GM13977 (cell line): Measurements from ENCODE around the gene THBS3.
"Not testable (repeated sequence)": the region's sequence is repeated elsewhere in the genome, so short reads cannot be mapped to it uniquely, and the experiment has no call there.

Experiments
- DNase-seq: peaks from one replicate; pipeline ENCODE4 v3.0.0; 2012; ENCODE audit warnings: low spot score
- in situ Hi-C: fragments of 300-500 bp; cut with MboI; formaldehyde crosslinking; loops from one replicate; pipeline ENCODE4 v1.12.0; 2022; ENCODE audit warnings: low sequenced_read_pairs, low pct_unique_long_range_greater_than_20kb, mixed read lengths, inconsistent platforms; ENCODE audit not compliant: unreplicated experiment
- TF ChIP-seq, protein P1 (sequence below): IDR thresholded peaks from 2 replicates; pipeline ENCODE4 v1.5.1; 2012; ENCODE audit warnings: mild to moderate bottlenecking, control low read depth; ENCODE audit not compliant: insufficient read depth; ENCODE audit errors: extremely low read depth, missing control alignments

Gene THBS3

DNA sequence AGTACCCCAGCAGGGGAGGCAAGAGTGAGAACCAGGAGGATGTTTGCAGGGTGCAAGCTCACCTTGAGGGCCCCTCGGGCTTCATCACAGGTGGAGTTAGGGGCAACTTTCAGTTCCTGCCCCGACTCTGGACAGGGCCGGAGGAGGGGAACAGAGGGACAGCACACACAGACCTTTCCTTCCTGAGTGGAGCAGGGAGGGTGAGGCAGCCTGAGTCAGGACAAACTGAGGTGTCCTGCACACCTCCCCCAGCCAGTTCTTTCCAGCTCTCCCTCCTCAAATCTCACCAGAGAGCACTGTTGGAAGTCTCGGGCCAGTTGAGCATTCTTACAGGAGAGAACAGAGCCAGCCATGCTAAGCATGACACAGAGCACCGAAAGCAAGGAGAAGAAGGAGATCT lies 46.1 kb upstream of the THBS3 start:
- TF ChIP-seq, protein P1, sequence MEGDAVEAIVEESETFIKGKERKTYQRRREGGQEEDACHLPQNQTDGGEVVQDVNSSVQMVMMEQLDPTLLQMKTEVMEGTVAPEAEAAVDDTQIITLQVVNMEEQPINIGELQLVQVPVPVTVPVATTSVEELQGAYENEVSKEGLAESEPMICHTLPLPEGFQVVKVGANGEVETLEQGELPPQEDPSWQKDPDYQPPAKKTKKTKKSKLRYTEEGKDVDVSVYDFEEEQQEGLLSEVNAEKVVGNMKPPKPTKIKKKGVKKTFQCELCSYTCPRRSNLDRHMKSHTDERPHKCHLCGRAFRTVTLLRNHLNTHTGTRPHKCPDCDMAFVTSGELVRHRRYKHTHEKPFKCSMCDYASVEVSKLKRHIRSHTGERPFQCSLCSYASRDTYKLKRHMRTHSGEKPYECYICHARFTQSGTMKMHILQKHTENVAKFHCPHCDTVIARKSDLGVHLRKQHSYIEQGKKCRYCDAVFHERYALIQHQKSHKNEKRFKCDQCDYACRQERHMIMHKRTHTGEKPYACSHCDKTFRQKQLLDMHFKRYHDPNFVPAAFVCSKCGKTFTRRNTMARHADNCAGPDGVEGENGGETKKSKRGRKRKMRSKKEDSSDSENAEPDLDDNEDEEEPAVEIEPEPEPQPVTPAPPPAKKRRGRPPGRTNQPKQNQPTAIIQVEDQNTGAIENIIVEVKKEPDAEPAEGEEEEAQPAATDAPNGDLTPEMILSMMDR, result no peak
- DNase-seq, result no peak
- in situ Hi-C loops, result loop anchor here (25.0 kb wide), 1 partner anchor 334 kb away; no protein-coding TSS in a partner anchor

DNA sequence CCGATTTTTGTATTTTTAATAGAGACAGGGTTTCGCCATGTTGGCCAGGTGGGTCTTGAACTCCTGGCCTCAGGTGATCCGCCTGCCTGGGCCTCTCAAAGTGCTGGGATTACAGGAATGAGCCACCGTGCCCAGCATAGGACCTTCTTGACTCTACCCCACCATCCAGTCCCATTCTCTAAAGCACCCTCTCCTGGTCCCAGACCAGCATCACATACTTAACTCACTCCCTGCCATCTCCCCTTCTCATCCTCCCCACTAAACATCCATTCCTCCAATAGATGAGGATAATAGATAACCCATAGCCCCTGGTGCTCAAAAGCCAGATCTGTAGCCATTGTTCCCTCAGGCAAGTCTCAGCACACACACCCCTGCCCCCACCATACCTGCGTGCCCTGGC lies 45.5 kb upstream of the THBS3 start:
- TF ChIP-seq, protein P1, result no peak
- DNase-seq, result no peak
- in situ Hi-C loops, result loop anchor here (25.0 kb wide), 1 partner anchor 334 kb away; no protein-coding TSS in a partner anchor

DNA sequence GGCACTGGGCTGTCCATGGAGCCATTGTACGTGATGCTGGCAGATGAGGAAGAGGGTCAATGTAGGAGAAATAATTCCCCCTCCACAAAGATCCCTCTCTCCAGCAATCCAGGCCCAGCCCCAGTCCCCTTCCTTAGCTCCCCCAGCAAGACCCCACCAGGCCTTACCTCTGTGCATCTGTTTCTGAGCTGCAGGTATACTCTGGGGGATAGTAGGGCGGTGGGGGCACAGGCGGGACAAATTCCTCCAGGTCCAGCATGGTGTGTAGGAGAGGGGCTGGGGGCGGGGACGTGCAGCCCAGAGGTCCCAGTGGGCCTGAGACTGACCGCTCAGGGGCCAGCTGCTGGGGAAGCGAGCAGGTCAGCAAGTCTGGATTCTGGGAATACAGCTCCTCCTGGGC lies 43.9 kb upstream of the THBS3 start:
- in situ Hi-C loops, result loop anchor here (25.0 kb wide), 1 partner anchor 336 kb away; no protein-coding TSS in a partner anchor
- no peak for DNase-seq
- TF ChIP-seq, protein P1, result no peak

DNA sequence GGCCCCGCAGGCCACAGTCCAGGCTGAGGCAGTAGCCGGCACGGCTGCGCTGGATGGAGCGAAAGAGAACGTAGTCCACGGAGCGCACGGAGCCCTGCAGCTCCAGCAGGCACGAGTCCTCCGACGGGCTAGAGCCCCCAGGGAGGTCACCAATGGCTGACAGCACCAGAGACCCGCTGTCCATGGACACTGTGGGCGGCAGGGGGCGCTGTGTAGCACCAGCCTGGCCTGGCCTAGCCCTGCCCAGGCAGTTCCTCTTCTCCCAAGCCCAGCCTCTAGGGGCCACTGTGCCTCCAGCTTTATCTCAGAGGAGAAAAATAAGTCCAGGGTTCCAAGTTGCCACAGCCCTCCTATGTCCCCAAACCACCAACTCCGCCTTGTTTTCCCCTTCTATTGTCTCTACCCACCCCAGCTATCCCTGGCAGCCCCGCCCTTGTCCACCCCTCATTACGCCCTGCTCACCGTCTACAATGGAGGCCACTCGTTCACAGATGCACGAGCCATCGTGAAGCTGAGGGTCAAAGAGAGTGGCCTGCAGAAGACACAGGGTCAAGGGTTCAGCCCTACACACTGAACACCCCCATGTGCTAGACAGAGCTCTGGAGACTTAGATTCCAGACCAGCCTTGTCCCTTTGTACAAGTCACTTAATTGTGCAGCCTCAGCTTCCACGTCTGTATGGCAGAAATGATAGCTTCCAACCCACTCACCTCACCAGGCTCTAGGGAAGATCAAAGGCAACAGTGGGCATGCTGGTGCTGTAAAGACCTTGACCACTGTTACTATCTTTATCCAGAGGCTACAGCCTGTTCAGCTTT lies 43.1 kb upstream of the THBS3 start:
- TF ChIP-seq, protein P1, result peak; percentile 100
- peak; percentile 98 for DNase-seq
- in situ Hi-C loops, result loop anchor here (25.0 kb wide), 1 partner anchor 336 kb away; no protein-coding TSS in a partner anchor

DNA sequence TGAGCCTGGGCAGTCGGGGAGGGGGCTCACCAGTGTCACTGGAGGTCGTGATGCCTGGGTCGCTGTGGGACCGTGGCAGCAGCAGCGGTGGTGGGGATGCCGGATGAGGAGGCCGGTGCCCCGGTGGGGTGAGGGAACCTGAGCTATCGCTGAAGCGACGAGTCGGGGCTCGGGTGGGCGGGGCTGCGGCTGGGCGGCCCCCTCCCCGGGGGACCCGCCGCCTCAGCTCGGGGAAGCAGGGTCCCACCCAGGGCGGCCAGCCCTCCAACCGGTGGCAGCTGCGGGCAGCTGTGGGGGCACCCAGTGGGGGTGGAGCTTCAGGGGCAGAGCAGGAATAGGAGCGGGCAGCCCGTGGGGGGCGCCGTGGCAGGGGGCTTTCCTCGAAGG lies 42.5 kb upstream of the THBS3 start:
- in situ Hi-C loops, result loop anchor here (25.0 kb wide), 1 partner anchor 337 kb away; no protein-coding TSS in a partner anchor
- TF ChIP-seq, protein P1, result no peak
- DNase-seq, result no peak

DNA sequence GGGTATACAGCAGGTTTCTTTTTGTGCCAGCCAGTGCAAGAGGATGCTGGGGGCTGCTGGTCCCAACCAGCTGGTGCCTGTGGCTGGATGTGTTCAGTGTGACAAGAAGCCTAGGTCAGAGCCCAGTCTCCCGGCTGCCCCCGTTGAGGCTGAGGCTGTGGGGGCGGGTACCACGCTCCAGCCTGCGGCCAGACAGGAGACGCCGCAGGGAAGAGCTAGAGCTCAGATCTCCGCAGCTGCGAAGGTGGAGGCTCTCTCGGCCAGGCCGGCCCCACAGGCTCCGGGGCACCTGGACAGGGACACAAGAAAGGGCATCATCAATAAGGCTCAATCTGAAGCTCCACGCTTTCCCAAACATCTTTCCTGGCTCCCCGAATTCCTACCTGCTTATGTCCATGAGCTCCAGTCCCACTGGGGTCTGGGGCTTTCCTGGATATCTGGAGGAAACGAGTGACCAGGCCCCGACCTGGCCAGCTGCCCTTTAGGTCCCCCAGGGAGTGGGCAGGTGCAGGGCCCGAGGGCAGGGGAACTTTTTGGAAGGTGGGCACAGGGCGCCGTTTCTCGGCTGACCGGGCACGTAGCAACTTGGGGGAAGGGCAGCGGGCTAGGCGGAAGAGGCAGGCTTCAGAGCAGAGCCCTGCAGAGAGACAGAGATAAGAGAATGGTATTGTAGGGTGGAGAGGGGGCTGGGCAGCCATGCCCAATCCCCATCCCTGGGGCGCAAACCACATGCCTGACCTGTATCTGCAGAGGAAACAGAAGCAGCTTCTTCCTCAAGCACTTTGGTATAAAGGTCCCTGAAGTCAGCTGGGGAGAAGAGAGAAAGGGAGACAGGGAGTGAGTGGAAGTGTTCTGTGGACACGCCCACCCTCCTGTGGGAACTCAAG lies 40.2 kb upstream of the THBS3 start:
- in situ Hi-C loops, result no loop called here
- no peak for DNase-seq
- TF ChIP-seq, protein P1, result no peak

DNA sequence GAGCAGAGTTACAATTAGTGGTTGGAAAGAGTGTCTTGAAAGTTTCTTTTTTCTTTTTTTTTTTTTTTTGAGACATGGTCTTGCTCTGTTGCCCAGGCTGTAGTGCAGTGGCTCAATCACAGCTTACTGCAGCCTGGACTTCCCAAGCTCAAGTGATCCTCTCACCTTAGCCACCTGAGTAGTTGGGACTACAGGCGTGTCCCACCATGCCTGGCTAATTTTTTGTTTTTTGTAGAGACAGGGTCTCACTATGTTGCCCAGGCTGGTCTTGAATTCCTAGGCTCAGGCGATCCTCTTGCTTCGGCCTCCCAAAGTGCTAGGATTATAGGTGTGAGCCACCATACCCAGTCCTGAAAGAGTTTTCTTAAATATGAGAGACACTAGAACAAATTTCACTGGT lies 39.1 kb upstream of the THBS3 start:
- in situ Hi-C loops, result not testable (repeated sequence)

More for the DNA sequence above, 39.1 kb upstream of the THBS3 start:
- not testable (repeated sequence) for DNase-seq
